Sigmoid colon (tissue), 4 donors: ENCODE results near the gene BRD9.
"Not testable (repeated sequence)": the region's sequence is repeated elsewhere in the genome, so short reads cannot be mapped to it uniquely, and the experiment has no call there.

ENCODE experiments used
- CTCF ChIP-seq, 4 experiments: fragments of 450-650 bp in 3 of 4; fragments of 200-600 bp in 1 of 4; IDR thresholded peaks; one replicate each; pipeline ENCODE4 v1.5.1; 2016 to 2019; ENCODE audit warnings: antibody characterized with exemption in 4 of 4, mild to moderate bottlenecking in 3 of 4, moderate library complexity in 2 of 4
- EP300 ChIP-seq, 4 donors: sonication (generic); formaldehyde crosslinking; IDR thresholded peaks; one replicate each; pipeline ENCODE4 v1.6.1; 2017; ENCODE audit warnings: antibody characterized with exemption in 4 of 4
- POLR2A ChIP-seq, 2 donors: fragments of 450-650 bp; IDR thresholded peaks; one replicate each; pipeline ENCODE4 v1.6.1; 2016; ENCODE audit warnings: antibody characterized with exemption in 2 of 2, mild to moderate bottlenecking in 2 of 2, moderate library complexity in 2 of 2
- POLR2AphosphoS5 ChIP-seq, 4 donors: sonication (generic); formaldehyde crosslinking; IDR thresholded peaks; one replicate each; pipeline ENCODE4 v1.6.1; 2017; ENCODE audit warnings: antibody characterized with exemption in 4 of 4

DNA sequence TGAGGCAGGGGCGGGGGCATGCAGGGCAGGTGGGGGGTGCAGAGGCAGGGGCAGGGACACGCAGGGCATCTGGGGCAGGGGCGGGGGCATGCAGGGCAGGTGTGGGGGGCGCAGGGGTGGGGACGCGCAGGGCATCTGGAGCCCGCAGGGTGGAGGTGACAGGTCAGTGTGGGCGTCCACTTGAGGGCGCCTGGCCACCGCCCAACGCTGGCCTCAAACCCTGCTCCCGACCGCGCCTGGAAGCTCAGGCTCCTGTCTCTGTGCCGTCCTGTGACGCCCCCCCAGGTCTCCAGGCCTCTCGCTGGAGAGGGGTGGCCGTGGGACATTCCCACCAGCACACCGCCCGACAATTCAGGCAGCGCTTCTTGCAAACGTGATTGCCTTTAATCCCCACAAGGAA is 48.7 kb downstream of the BRD9 start:
- TF ChIP-seq CTCF, POLR2AphosphoS5, POLR2A, EP300 (IDR thresholded peaks at IDR 0.05): not testable (repeated sequence)
